GM12878 (cell line): ENCODE data around the gene TNF. TPM values are rescaled to one million over a fixed set of nuclear protein-coding genes. Genes with fewer than 3 reads are reported as not detected.

ENCODE experiments used
- ATAC-seq: fragments of 200-7000 bp; cut with Tn5 transposase; 3 replicates; pipeline ENCODE4 v1.9.1; 2020; ENCODE audit warnings: mild to moderate bottlenecking, moderate library complexity
- BruUV-seq: library from RNA; stranded (reverse); fragments of 400-500 nt; replicated peaks from 2 replicates; lab custom pipeline; 2021; lab: Mats Ljungman, UMichigan
- CTCF ChIA-PET: fragments of 300-600 bp; sonication (Branson Sonifier 250); formaldehyde crosslinking; extraction: SDS; loops from one replicate; lab custom pipeline; 2021; ENCODE audit warnings: inconsistent platforms; lab: Yijun Ruan, JAX
- POLR2A ChIA-PET: fragments of 350-600 bp; formaldehyde crosslinking; extraction: SDS; loops from one replicate; lab custom pipeline; 2021; ENCODE audit warnings: inconsistent platforms; lab: Charles Lee
- RAD21 ChIA-PET: fragments of 300-600 bp; sonication (Branson Sonifier 250); formaldehyde crosslinking; loops from one replicate; lab custom pipeline; 2023; ENCODE audit warnings: antibody characterized with exemption; ENCODE audit not compliant: unreplicated experiment; lab: Charles Lee
- SMC1A ChIA-PET: fragments of 300-600 bp; sonication (Branson Sonifier 250); formaldehyde crosslinking; loops from one replicate; lab custom pipeline; 2023; ENCODE audit not compliant: unreplicated experiment, uncharacterized antibody; lab: Charles Lee
- DNase-seq: peaks from one replicate; pipeline ENCODE4 v3.0.0-alpha.2; 2011; ENCODE audit warnings: low read depth, low spot score
- FAIRE-seq: peaks from 3 replicates; lab custom pipeline; 2011; peaks lifted over from hg19 to GRCh38; lab: Jason Lieb, UNC
- H2AFZ ChIP-seq: 2 replicates; pipeline ENCODE4 v1.6.0; 2011; ENCODE audit warnings: low read depth, low read length, control low read depth; ENCODE audit not compliant: control insufficient read depth
- H3K27ac ChIP-seq: 2 replicates; pipeline ENCODE4 v1.5.1; 2011; ENCODE audit warnings: control low read depth; ENCODE audit not compliant: control insufficient read depth, insufficient read depth
- H3K27me3 ChIP-seq, 2 experiments: replicated peaks in 1 of 2; 2 replicates each; pipeline versions ENCODE4 v1.6.0 to v1.6.1; 2011; ENCODE audit warnings: low read length in 1 of 2; ENCODE audit not compliant: control insufficient read depth in 2 of 2, insufficient read depth in 2 of 2
- H3K36me3 ChIP-seq, 2 experiments: 2 replicates each; pipeline ENCODE4 v1.5.1; 2011; ENCODE audit warnings: low read length in 1 of 2; ENCODE audit not compliant: control insufficient read depth in 2 of 2, insufficient read depth in 2 of 2
- H3K4me1 ChIP-seq: 2 replicates; pipeline ENCODE4 v1.6.1; 2011; ENCODE audit warnings: mild to moderate bottlenecking, low read length, moderate library complexity, mixed read lengths; ENCODE audit not compliant: control insufficient read depth, insufficient read depth
- H3K4me2 ChIP-seq: 2 replicates; pipeline ENCODE4 v1.6.0; 2011; ENCODE audit warnings: control low read depth; ENCODE audit not compliant: control insufficient read depth, insufficient read depth
- H3K4me3 ChIP-seq: fragments of 200-600 bp; sonication (generic); 2 replicates; pipeline ENCODE4 v1.5.1; 2016
- H3K79me2 ChIP-seq: 2 replicates; pipeline ENCODE4 v1.6.0; 2011; ENCODE audit warnings: low read length; ENCODE audit not compliant: control insufficient read depth, insufficient read depth
- H3K9ac ChIP-seq: 2 replicates; pipeline ENCODE4 v1.8.0; 2011; ENCODE audit warnings: low read length, control low read depth, mixed read lengths; ENCODE audit not compliant: control insufficient read depth, insufficient read depth
- H3K9me3 ChIP-seq: replicated peaks from 3 replicates; pipeline ENCODE4 v1.5.1; 2011; ENCODE audit warnings: mild to moderate bottlenecking, low read length; ENCODE audit not compliant: control insufficient read depth, insufficient read depth
- H4K20me1 ChIP-seq: 2 replicates; pipeline ENCODE4 v1.6.0; 2011; ENCODE audit not compliant: control insufficient read depth, insufficient read depth
- E2F8 ChIP-seq: fragments of 450-650 bp; IDR thresholded peaks from 2 replicates; pipeline ENCODE4 v1.6.1; 2018; ENCODE audit warnings: mild to moderate bottlenecking, low read depth, moderate library complexity; ENCODE audit not compliant: partially characterized antibody
- ETV6 ChIP-seq, 2 experiments: fragments of 450-650 bp in 1 of 2; IDR thresholded peaks in 1 of 2; conservative IDR thresholded peaks in 1 of 2; 2 replicates each; pipeline ENCODE4 v1.6.1; 2014; ENCODE audit warnings: antibody characterized with exemption in 1 of 2, borderline replicate concordance in 1 of 2, low read depth in 1 of 2, mild to moderate bottlenecking in 1 of 2, moderate library complexity in 1 of 2
- NFIC ChIP-seq: IDR thresholded peaks from 2 replicates; pipeline ENCODE4 v1.6.1; 2012; ENCODE audit warnings: low read depth, mild to moderate bottlenecking, inconsistent platforms, low read length, moderate library complexity
- PAX5 ChIP-seq: IDR thresholded peaks from 2 replicates; pipeline ENCODE4 v1.6.1; 2011; ENCODE audit warnings: low read depth, low read length, borderline replicate concordance
- RAD51 ChIP-seq: fragments of 450-650 bp; IDR thresholded peaks from 2 replicates; pipeline ENCODE4 v1.6.1; 2016; ENCODE audit warnings: moderate library complexity, mild to moderate bottlenecking, inconsistent platforms
- WGBS: methylation state at CpG from one replicate; pipeline ENCODE4 v1.1.6; 2016; ENCODE audit warnings: low lambda C conversion rate; ENCODE audit not compliant: insufficient replicate concordance, insufficient coverage; ENCODE audit errors: missing lambda C conversion rate; 5-methylcytosine and 5-hydroxymethylcytosine counted together
- in situ Hi-C: fragments of 300-500 bp; cut with MboI; formaldehyde crosslinking; loops from 9 replicates; pipeline ENCODE4 v1.14.3; 2018; ENCODE audit warnings: mixed read lengths
- intact Hi-C: fragments of 100-400 bp; cut with micrococcal nuclease; formaldehyde crosslinking; loops from one replicate; pipeline ENCODE4 v1.14.2; 2022; ENCODE audit not compliant: unreplicated experiment
- polyA plus RNA-seq, 11 experiments: library from polyadenylated mRNA; depleted of rRNA in 4 of 11; unstranded in 6 of 11; stranded (reverse) in 5 of 11; fragments of >200 nt; fragmentation: Nextera tagmentation in 4 of 11; fragmentation: Illumina TruSeq in 1 of 11; extraction: Ambion mirVana in 4 of 11; extraction: Trizol in 1 of 11; gene quantifications; 1 replicate in 1 of 11; 2 replicates in 10 of 11; pipeline versions ENCODE4 v1.2.1 to v1.2.3, GENCODE V29; 2011 to 2016; ENCODE audit warnings: inconsistent platforms in 2 of 11, missing spikeins in 2 of 11, low read depth in 1 of 11
- total RNA-seq, 4 experiments: library from RNA; depleted of rRNA in 3 of 4; stranded (reverse); fragments of >200 nt in 3 of 4; fragmentation: Illumina TruSeq in 1 of 4; extraction: Trizol in 1 of 4; gene quantifications; 2 replicates each; pipeline versions ENCODE4 v1.2.1 to v1.2.3, GENCODE V29; 2013 to 2021

The TNF gene
- total and polyA plus RNA-seq, 10 of the 15 experiments (the other 5 are each of a cell fraction or from before 2014, with no cell fraction given): 18.0 to 94.8 (median 61.9) TPM

GRCh38 chr6:31533455-31533841 is 41.9 kb upstream of the TNF start:
- no peak overlapping the region for H3K4me3 ChIP-seq
- peaks cover 40% of the 10 kb centered on the region for H3K79me2 ChIP-seq
- H3K27ac ChIP-seq: no peak overlapping the region
- no TSS peak for BruUV-seq
- ChIA-PET RAD21 (no interaction called here), SMC1A (no interaction called here), POLR2A (interaction anchor here (0.6 kb wide), 1 partner anchor 120 kb away, joined by 5 read pairs; no protein-coding TSS in a partner anchor), CTCF (interaction anchor here (0.6 kb wide), 1 partner anchor 9 kb away, joined by 4 read pairs; no protein-coding TSS in a partner anchor)
- 96% methylated on average over 1 of the region's 1 CpG for WGBS
- in situ Hi-C loops: no loop called here
- H3K36me3 ChIP-seq: peaks cover 39 to 47% of the 10 kb centered on the region in 2 experiments
- ATAC-seq: no peak
- peaks cover 3% of the 10 kb centered on the region for H4K20me1 ChIP-seq
- intact Hi-C loops: no loop called here
- no peak overlapping the region for H2AFZ ChIP-seq
- H3K4me2 ChIP-seq: no peak overlapping the region
- no peaks in the 10 kb centered on the region for H3K4me1 ChIP-seq
- H3K27me3 ChIP-seq: no peaks in the 10 kb centered on the region
- DNase-seq: no peak
- TF ChIP-seq ETV6 (conservative IDR thresholded peaks at IDR 0.05 in 1 of 2, IDR thresholded peaks at IDR 0.05 in 1 of 2; ENCODE audit: borderline replicate concordance in 1 of 2, low read depth in 1 of 2) (no peak), E2F8 (no peak), NFIC (no peak), RAD51 (no peak), PAX5 (no peak)
- H3K9me3 ChIP-seq: no peaks in the 10 kb centered on the region
- H3K9ac ChIP-seq: no peak overlapping the region
- FAIRE-seq: no peak
